ENCODE measurements around the gene FAXDC2.

Gene FAXDC2

GRCh38 chr5:154793599-154794524 is 56.5 kb downstream of the FAXDC2 start:
- DNase-seq (ENCODE audit: insufficient read length, low spot score) (no peak), FAIRE-seq (no peak)
- TF ChIP-seq POU2F2 (IDR thresholded peaks at IDR 0.05; ENCODE audit: low read depth, low read length) (no peak), POLR2AphosphoS5 (IDR thresholded peaks at IDR 0.05; ENCODE audit: low read depth, low read length) (no peak), TAF1 (IDR thresholded peaks at IDR 0.05; ENCODE audit: low read depth, low read length) (no peak)

GRCh38 chr5:154791535-154791934 is 58.9 kb downstream of the FAXDC2 start:
- FAIRE-seq (peak; percentile 71), DNase-seq (ENCODE audit: insufficient read length, low spot score) (no peak)
- TF ChIP-seq SPI1 (IDR thresholded peaks at IDR 0.05; ENCODE audit: low read depth, low read length) (peak; percentile 48; the same call in 1 of the 2 replicates), TAF1 (IDR thresholded peaks at IDR 0.05; ENCODE audit: low read depth, low read length) (no peak), PAX5 (IDR thresholded peaks at IDR 0.05; ENCODE audit: insufficient read depth, low read length, severe bottlenecking) (no peak), POLR2AphosphoS5 (IDR thresholded peaks at IDR 0.05; ENCODE audit: low read depth, low read length) (no peak), POU2F2 (IDR thresholded peaks at IDR 0.05; ENCODE audit: low read depth, low read length) (peak; percentile 39; the same call in 1 of the 2 replicates), POLR2A (IDR thresholded peaks at IDR 0.05; ENCODE audit: low read depth, low read length) (no peak)

- no peak for FAIRE-seq
- TF ChIP-seq POLR2AphosphoS5 (IDR thresholded peaks at IDR 0.05; ENCODE audit: low read depth, low read length) (no peak), POU2F2 (IDR thresholded peaks at IDR 0.05; ENCODE audit: low read depth, low read length) (no peak), POLR2A (IDR thresholded peaks at IDR 0.05; ENCODE audit: low read depth, low read length) (no peak), PAX5 (IDR thresholded peaks at IDR 0.05; ENCODE audit: insufficient read depth, low read length, severe bottlenecking) (no peak), TAF1 (IDR thresholded peaks at IDR 0.05; ENCODE audit: low read depth, low read length) (no peak), SPI1 (IDR thresholded peaks at IDR 0.05; ENCODE audit: low read depth, low read length) (no peak)
- DNase-seq (ENCODE audit: insufficient read length, low spot score) = no peak
These were observed 62.2 kb downstream of the FAXDC2 start for GRCh38 chr5:154788212-154788611.

- no peak for DNase-seq (ENCODE audit: insufficient read length, low spot score)
- FAIRE-seq = no peak
- TF ChIP-seq TAF1 (IDR thresholded peaks at IDR 0.05; ENCODE audit: low read depth, low read length) = no peak
- TF ChIP-seq POLR2AphosphoS5 (IDR thresholded peaks at IDR 0.05; ENCODE audit: low read depth, low read length) = no peak
These were observed 64.0 kb downstream of the FAXDC2 start for GRCh38 chr5:154786414-154786813.

- TF ChIP-seq SPI1 (IDR thresholded peaks at IDR 0.05; ENCODE audit: low read depth, low read length) = no peak
- TF ChIP-seq PAX5 (IDR thresholded peaks at IDR 0.05; ENCODE audit: insufficient read depth, low read length, severe bottlenecking) = no peak
- no peak for TF ChIP-seq POLR2A (IDR thresholded peaks at IDR 0.05; ENCODE audit: low read depth, low read length)
- TF ChIP-seq TAF1 (IDR thresholded peaks at IDR 0.05; ENCODE audit: low read depth, low read length) = no peak
- no peak for TF ChIP-seq POLR2AphosphoS5 (IDR thresholded peaks at IDR 0.05; ENCODE audit: low read depth, low read length)
- TF ChIP-seq POU2F2 (IDR thresholded peaks at IDR 0.05; ENCODE audit: low read depth, low read length) = no peak
- DNase-seq (ENCODE audit: insufficient read length, low spot score) (no peak), FAIRE-seq (no peak)
These were observed 65.5 kb downstream of the FAXDC2 start for GRCh38 chr5:154784856-154785255.

GRCh38 chr5:154783774-154784460 is 66.5 kb downstream of the FAXDC2 start:
- 0 out of 2 replicates have a peak, but pooled peaks have one; percentile 35 for TF ChIP-seq POU2F2 (IDR thresholded peaks at IDR 0.05; ENCODE audit: low read depth, low read length)
- TF ChIP-seq POLR2A (IDR thresholded peaks at IDR 0.05; ENCODE audit: low read depth, low read length) = no peak
- peak; percentile 77 for FAIRE-seq
- no peak for DNase-seq (ENCODE audit: insufficient read length, low spot score)

GRCh38 chr5:154782812-154783592 is 67.4 kb downstream of the FAXDC2 start:
- FAIRE-seq (no peak), DNase-seq (ENCODE audit: insufficient read length, low spot score) (no peak)
- TF ChIP-seq POLR2A (IDR thresholded peaks at IDR 0.05; ENCODE audit: low read depth, low read length) (no peak), POU2F2 (IDR thresholded peaks at IDR 0.05; ENCODE audit: low read depth, low read length) (no peak), TAF1 (IDR thresholded peaks at IDR 0.05; ENCODE audit: low read depth, low read length) (no peak), SPI1 (IDR thresholded peaks at IDR 0.05; ENCODE audit: low read depth, low read length) (no peak), POLR2AphosphoS5 (IDR thresholded peaks at IDR 0.05; ENCODE audit: low read depth, low read length) (no peak), PAX5 (IDR thresholded peaks at IDR 0.05; ENCODE audit: insufficient read depth, low read length, severe bottlenecking) (no peak)

- no peak for TF ChIP-seq POLR2A (IDR thresholded peaks at IDR 0.05; ENCODE audit: low read depth, low read length)
- no peak for TF ChIP-seq POLR2AphosphoS5 (IDR thresholded peaks at IDR 0.05; ENCODE audit: low read depth, low read length)
- TF ChIP-seq POU2F2 (IDR thresholded peaks at IDR 0.05; ENCODE audit: low read depth, low read length) = no peak
- no peak for TF ChIP-seq PAX5 (IDR thresholded peaks at IDR 0.05; ENCODE audit: insufficient read depth, low read length, severe bottlenecking)
- TF ChIP-seq SPI1 (IDR thresholded peaks at IDR 0.05; ENCODE audit: low read depth, low read length) = no peak
- no peak for TF ChIP-seq TAF1 (IDR thresholded peaks at IDR 0.05; ENCODE audit: low read depth, low read length)
- no peak for FAIRE-seq
- no peak for DNase-seq (ENCODE audit: insufficient read length, low spot score)
These were observed 68.1 kb downstream of the FAXDC2 start for GRCh38 chr5:154782326-154782725.

- FAIRE-seq (no peak), DNase-seq (ENCODE audit: insufficient read length, low spot score) (no peak)
- TF ChIP-seq POLR2A (IDR thresholded peaks at IDR 0.05; ENCODE audit: low read depth, low read length) (no peak), POLR2AphosphoS5 (IDR thresholded peaks at IDR 0.05; ENCODE audit: low read depth, low read length) (no peak), PAX5 (IDR thresholded peaks at IDR 0.05; ENCODE audit: insufficient read depth, low read length, severe bottlenecking) (peak; percentile 37), POU2F2 (IDR thresholded peaks at IDR 0.05; ENCODE audit: low read depth, low read length) (0 out of 2 replicates have a peak, but pooled peaks have one; percentile 25), TAF1 (IDR thresholded peaks at IDR 0.05; ENCODE audit: low read depth, low read length) (no peak), SPI1 (IDR thresholded peaks at IDR 0.05; ENCODE audit: low read depth, low read length) (peak; percentile 71)
These were observed 70.3 kb downstream of the FAXDC2 start for GRCh38 chr5:154780128-154780527.
